BE2C (cell line): ENCODE results near the gene CAMTA1.

ENCODE experiments used
- DNase-seq: peaks from one replicate; pipeline ENCODE4 v3.0.0-alpha.2; 2020
- H3K27me3 ChIP-seq: fragments of 250-450 bp; sonication (Bioruptor Pico); 2 replicates; pipeline ENCODE4 v1.5.1; 2020; ENCODE audit warnings: mild to moderate bottlenecking
- H3K36me3 ChIP-seq: fragments of 250-450 bp; sonication (Bioruptor Pico); 2 replicates; pipeline ENCODE4 v1.5.1; 2020; ENCODE audit warnings: mild to moderate bottlenecking
- H3K4me1 ChIP-seq: fragments of 250-450 bp; sonication (Bioruptor Pico); 2 replicates; pipeline ENCODE4 v1.5.1; 2020
- H3K4me3 ChIP-seq: 2 replicates; pipeline ENCODE4 v1.5.1; 2011; ENCODE audit warnings: low read depth, low read length
- H3K9me3 ChIP-seq: fragments of 250-450 bp; sonication (Bioruptor Pico); 2 replicates; pipeline ENCODE4 v1.5.1; 2020
- CTCF ChIP-seq: IDR thresholded peaks from 2 replicates; pipeline ENCODE4 v1.5.1; 2012; ENCODE audit warnings: mild to moderate bottlenecking, low read depth, low read length

CAMTA1 gene

GRCh38 chr1:7371926-7372325 is 586.7 kb downstream of the CAMTA1 start:
- DNase-seq, result no peak
- no peak for TF ChIP-seq CTCF
- Histone ChIP-seq H3K4me1 (no peaks in the 10 kb centered on the region), H3K27me3 (no peaks in the 10 kb centered on the region), H3K4me3 (no peak overlapping the region), H3K36me3 (no peaks in the 10 kb centered on the region), H3K9me3 (no peaks in the 10 kb centered on the region)

GRCh38 chr1:7372477-7373120 is 587.3 kb downstream of the CAMTA1 start:
- H3K36me3 ChIP-seq, result no peaks in the 10 kb centered on the region
- no peak for TF ChIP-seq CTCF
- H3K27me3 ChIP-seq, result no peaks in the 10 kb centered on the region
- no peak for DNase-seq
- no peaks in the 10 kb centered on the region for H3K9me3 ChIP-seq
- H3K4me1 ChIP-seq, result no peaks in the 10 kb centered on the region
- H3K4me3 ChIP-seq, result no peak overlapping the region

GRCh38 chr1:7373251-7373650 is 588.0 kb downstream of the CAMTA1 start:
- no peak for TF ChIP-seq CTCF

GRCh38 chr1:7373876-7374562 is 588.8 kb downstream of the CAMTA1 start:
- TF ChIP-seq CTCF, result no peak
- no peaks in the 10 kb centered on the region for H3K27me3 ChIP-seq
- H3K9me3 ChIP-seq, result no peaks in the 10 kb centered on the region
- no peak overlapping the region for H3K4me3 ChIP-seq
- peak; percentile 13 for DNase-seq
- H3K4me1 ChIP-seq, result no peaks in the 10 kb centered on the region
- no peaks in the 10 kb centered on the region for H3K36me3 ChIP-seq

More at GRCh38 chr1:7373251-7373650, 588.0 kb downstream of the CAMTA1 start:
- Histone ChIP-seq H3K36me3 (no peaks in the 10 kb centered on the region), H3K27me3 (no peaks in the 10 kb centered on the region), H3K9me3 (no peaks in the 10 kb centered on the region), H3K4me1 (no peaks in the 10 kb centered on the region), H3K4me3 (no peak overlapping the region)
- no peak for DNase-seq

GRCh38 chr1:7374563-7375160 is 589.4 kb downstream of the CAMTA1 start:
- Histone ChIP-seq H3K9me3 (no peaks in the 10 kb centered on the region), H3K4me1 (0 out of 2 replicates have a peak, but pooled peaks cover 1% of the 10 kb centered on the region), H3K4me3 (no peak overlapping the region), H3K36me3 (no peaks in the 10 kb centered on the region), H3K27me3 (no peaks in the 10 kb centered on the region)
- DNase-seq, result no peak
- TF ChIP-seq CTCF, result no peak

- no peak for DNase-seq
- Histone ChIP-seq H3K36me3 (no peaks in the 10 kb centered on the region), H3K4me1 (0 out of 2 replicates have a peak, but pooled peaks cover 2% of the 10 kb centered on the region), H3K27me3 (no peaks in the 10 kb centered on the region), H3K4me3 (no peak overlapping the region), H3K9me3 (no peaks in the 10 kb centered on the region)
- TF ChIP-seq CTCF, result no peak
These were observed 590.1 kb downstream of the CAMTA1 start for GRCh38 chr1:7375329-7375728.
